Left ventricle myocardium superior (tissue), 1 donor: ENCODE results near the gene ATP6V0E2. TPM values are rescaled to one million over a fixed set of nuclear protein-coding genes. Genes with fewer than 3 reads are reported as not detected.

Source experiments
- ATAC-seq: fragments of 200-7000 bp; cut with Tn5 transposase; one replicate; pipeline ENCODE4 v1.9.1; 2020; ENCODE audit warnings: mild to moderate bottlenecking, moderate library complexity
- DNase-seq: peaks from one replicate; pipeline ENCODE4 v3.0.0-alpha.2; 2020
- intact Hi-C: fragments of 100-400 bp; cut with micrococcal nuclease; formaldehyde crosslinking; loops from one replicate; pipeline ENCODE4 v1.11.0; 2022
- total RNA-seq: library from RNA; stranded (reverse); fragmentation: NEBNext Ultra II Directional; extraction: Animal tissue kit (Norgen Biotek cat#: 25700); gene quantifications from one replicate; pipeline ENCODE4 v1.2.1, GENCODE V29; 2021
- donor health status: DM: no; HTN: yes; CAD: no; lungs with severe emphysema.

ATP6V0E2 gene
- total RNA-seq, 1 donor from 2014 or later = 168 TPM

DNA sequence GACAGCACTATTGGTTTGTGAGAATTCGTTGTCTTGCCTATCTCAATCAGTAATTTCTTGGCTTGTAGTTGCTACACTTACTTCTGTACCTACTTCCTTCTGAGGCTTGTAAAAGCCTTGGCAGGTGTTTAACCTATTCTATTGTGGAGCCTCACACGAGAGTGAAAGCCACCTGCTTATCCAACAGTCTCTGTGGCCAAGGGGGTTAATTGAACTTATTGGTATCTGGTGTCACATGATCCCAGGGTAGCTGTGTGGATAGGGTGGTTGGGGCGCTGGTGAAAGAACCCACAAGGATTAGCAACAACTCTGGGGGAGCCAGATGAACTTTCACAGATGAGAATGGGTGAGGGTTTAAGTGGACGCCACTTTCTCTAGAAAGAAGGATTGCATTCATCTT is 13.9 kb upstream of the ATP6V0E2 start:
- no peak for ATAC-seq
- no peak for DNase-seq
- intact Hi-C loops = no loop called here

- intact Hi-C loops = no loop called here
- DNase-seq = no peak
- no peak for ATAC-seq
Observed at GRCh38 chr7:149860821-149861727, 12.7 kb upstream of the ATP6V0E2 start.

DNA sequence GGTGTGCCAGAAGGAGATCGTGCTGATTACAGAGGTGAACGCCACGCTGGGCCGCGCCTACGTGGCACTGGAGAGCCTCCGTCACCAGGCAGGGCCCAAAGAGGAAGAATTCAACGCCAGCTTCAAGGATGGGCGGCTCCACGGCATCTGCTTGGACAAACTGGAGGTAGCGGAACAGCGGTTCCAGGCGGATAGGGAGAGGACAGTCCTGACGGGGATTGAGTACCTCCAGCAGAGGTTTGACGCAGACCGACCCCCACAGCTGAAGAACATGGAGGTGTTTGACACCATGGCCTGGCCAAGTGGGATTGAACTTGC is 12.1 kb upstream of the ATP6V0E2 start:
- DNase-seq (no peak), ATAC-seq (no peak)
- intact Hi-C loops = no loop called here

- no peak for ATAC-seq
- no peak for DNase-seq
- intact Hi-C loops = no loop called here
Observed at GRCh38 chr7:149862156-149862555, 11.6 kb upstream of the ATP6V0E2 start.

- intact Hi-C loops = no loop called here
- DNase-seq (no peak), ATAC-seq (no peak)
Observed at GRCh38 chr7:149863500-149863899, 10.3 kb upstream of the ATP6V0E2 start.

DNA sequence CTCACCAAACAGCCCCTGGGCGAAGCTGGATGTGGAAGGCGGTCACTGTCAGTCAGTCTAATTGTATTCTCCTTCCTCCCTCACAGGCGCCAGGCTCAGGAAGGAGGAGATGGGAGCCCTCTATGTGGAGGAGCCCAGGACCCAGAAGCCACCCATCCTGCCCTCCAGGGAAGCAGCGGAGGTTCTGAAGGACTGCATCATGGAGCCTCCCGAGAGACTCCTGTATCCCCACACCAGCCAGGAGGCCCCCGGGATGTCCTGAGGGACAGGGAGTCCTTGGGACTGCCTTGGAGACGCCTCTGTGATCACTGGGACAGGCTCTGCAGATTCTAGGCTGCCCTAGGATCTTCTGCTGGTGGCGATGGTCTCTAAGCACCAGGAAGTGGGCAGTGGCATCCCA is 9.7 kb upstream of the ATP6V0E2 start:
- DNase-seq (no peak), ATAC-seq (no peak)
- intact Hi-C loops = no loop called here

- intact Hi-C loops = no loop called here
- no peak for DNase-seq
- no peak for ATAC-seq
Observed at GRCh38 chr7:149864751-149865150, 9.0 kb upstream of the ATP6V0E2 start.

DNA sequence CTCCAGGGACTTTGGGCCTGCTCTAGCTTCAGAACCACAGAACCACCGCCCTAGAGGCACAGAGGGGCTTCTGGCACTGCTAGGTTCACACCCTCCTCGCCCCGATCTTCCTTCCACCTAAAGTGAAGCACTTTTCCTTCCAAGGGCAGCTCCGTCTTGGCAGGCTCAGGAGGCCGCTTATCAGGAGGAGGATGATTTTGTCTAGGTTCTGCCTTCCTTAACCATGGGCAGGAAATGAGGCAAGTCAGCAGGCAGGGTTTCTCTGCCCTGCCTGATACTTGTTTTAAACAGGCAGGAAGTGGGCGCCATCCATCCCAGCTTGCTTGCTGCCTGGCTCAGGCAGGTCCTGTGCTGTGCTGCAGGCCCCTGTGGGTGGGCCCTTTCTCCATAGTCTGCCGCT is 8.3 kb upstream of the ATP6V0E2 start:
- no peak for DNase-seq
- intact Hi-C loops = no loop called here
- ATAC-seq = no peak

- intact Hi-C loops = no loop called here
- DNase-seq = no peak
- ATAC-seq = no peak
Observed at GRCh38 chr7:149866139-149866778, 7.5 kb upstream of the ATP6V0E2 start.

GRCh38 chr7:149866779-149867447 is 6.9 kb upstream of the ATP6V0E2 start:
- DNase-seq = peak; percentile 70
- intact Hi-C loops = no loop called here
- peak; percentile 23 for ATAC-seq

DNA sequence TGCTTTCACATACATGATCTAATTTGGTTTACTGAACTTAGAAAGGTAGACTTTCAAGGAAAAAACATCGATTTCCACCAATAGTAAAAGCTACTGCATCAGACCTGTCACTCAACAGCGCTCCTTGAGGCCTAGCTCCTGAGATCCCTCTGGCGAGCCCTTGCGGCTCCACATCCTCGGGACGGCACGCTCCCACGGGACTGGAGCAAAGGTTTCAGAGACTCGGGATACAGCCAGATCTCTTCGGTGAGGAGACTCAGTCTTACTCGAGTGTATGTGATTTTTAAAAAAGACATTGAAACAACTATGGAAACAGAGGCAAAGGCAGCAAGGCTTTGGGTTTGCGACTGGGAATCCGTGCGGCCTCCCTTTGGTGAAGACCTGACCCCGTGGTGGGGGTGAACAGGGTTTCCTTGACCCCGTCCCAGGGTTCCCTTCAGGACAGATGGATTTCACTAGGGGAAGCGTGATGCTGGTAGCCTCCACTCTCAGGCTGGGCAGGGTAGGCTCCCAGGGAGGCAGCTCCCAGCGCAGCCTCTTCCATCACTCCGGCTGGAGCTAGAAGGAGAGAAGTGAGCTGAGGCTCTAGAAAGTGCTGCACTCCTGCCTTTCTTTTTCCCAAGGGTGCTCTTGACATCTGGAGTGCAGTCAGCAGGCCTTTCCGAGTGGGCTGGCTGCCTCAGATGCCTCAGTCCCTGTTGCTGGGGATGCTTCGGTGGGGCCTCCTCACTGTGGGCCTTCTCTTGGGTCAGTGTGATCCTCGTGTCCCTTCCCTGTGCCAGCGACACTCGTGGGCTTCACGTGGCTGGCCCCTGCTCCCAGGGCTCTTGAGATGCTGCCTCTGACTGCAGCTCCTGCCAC is 5.8 kb upstream of the ATP6V0E2 start:
- no peak for DNase-seq
- intact Hi-C loops = no loop called here
- no peak for ATAC-seq

DNA sequence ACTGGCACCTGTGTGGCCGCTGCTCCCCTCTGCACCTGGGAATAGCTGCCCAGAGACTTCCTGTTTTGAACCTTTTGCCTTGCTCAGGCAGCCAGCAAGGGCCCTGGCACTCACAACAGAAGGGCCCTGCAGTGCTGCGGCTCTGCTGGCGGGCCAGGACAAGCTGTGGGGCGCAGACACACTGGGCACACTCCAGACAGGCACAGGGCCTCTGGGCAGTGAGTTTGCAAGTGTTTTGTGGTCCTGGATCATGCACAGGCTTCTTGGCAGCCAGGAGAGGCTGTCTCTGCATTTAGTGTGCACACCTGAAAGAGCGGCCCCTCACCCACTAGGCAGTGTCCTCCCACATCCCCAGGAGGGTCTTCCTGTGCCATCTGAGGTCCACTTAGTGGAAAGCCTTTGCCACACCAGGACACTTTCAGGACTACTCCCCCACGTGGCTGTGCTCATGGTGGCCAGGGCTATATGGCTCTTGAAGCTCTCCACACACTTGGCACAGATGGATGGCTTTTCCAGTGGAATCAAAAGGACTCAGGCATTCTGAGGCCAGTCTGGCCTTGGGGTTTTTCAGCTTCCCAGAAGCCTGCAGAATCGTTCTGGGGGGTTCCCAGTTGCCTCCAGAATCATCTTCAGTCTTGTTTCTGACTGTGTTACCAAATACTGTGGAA is 5.0 kb upstream of the ATP6V0E2 start:
- DNase-seq = no peak
- intact Hi-C loops = no loop called here
- ATAC-seq = no peak

DNA sequence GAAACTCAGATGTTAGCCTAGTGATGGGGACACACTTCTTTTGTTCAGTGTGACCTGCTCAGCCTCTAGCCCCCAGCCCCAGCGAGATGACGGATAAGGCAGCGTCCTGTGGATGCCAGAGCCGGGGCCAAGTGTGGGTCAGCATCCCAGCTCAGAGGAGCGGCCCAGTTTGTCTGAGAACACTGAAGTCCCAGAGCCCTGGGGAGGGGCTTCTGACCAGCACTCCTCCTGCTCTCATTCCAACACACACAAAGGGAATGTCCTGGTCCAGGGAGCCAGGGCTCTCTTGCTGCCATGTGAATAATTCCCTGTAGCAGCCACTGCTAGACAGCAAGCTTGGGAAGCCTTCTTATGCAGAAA is 4.5 kb upstream of the ATP6V0E2 start:
- intact Hi-C loops = no loop called here
- ATAC-seq = no peak
- DNase-seq = no peak

DNA sequence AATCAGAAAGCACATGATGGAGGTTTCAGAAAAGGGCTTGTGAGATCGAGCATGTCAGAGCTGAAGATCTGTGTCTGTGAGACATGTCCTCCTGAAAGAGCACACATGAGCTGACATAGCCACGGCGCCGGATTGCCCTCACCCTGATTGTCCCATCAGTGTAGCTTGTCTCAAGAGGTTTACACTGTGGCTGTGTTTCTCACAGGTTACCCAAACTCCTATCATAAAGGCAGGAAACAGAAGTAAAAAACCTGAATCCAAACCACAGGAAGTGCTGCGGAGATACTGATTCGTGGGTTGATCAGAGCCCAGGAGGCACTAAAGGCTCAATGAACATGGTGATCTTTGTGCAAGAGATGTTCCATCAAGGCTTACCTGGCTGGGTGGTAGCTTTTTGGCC is 3.9 kb upstream of the ATP6V0E2 start:
- DNase-seq (no peak), ATAC-seq (no peak)
- intact Hi-C loops = no loop called here

DNA sequence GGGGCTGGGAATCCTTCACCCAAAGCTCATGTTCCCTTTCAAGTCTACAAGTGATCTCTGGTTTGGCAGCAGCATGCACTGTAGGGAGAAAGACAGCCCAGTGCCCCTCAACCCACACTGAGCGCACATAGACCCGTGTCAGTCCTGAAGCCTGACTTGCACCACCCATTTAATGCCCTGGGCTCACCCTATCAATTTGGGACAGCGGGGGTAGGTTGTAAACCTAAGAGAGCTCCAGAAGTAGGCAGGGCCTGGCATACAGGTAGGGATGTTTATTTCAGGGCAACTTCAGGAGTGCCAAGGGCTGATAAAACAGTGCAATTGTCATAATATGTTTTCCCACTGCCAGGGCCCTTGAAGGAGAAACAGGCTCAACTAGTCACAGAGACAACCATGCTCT is 3.5 kb upstream of the ATP6V0E2 start:
- DNase-seq (no peak), ATAC-seq (no peak)
- intact Hi-C loops = no loop called here

DNA sequence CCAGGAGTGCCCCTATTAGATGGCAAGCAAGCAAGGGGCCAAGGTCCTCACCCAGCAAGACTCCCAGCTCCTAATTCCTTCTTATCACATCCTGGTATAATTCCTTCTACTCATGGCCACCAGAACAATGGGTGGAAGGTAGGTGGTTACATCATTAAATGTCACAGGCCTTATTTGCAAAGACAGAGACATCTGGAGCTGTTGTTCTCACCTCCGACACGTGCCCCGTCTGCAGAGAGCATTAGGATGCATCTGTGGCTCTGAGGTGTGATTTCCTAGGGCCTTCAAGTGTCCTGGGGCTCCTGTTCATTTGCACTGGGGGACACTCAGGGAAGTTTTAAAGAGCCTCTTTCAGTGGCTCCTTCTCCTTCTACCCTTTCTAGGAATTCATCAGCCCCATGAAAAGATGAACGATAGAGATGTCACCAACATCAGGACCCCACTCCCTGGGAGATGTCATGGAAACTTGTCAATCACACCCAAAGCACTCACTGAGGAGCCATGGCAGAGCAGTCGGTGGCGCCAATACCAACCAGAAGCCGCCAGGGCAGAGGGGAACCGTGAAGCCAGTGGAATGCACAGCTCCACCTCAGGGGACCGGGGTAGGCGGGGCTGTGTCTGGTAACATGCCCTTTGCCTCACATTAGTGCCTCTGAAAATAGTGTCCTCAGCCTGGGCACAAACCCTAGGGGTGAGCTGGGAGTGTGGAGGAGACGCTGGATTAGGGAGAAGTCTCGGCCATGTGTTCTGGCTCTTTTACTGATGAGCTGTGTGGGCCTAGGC is 2.9 kb upstream of the ATP6V0E2 start:
- intact Hi-C loops = no loop called here
- DNase-seq = no peak

DNA sequence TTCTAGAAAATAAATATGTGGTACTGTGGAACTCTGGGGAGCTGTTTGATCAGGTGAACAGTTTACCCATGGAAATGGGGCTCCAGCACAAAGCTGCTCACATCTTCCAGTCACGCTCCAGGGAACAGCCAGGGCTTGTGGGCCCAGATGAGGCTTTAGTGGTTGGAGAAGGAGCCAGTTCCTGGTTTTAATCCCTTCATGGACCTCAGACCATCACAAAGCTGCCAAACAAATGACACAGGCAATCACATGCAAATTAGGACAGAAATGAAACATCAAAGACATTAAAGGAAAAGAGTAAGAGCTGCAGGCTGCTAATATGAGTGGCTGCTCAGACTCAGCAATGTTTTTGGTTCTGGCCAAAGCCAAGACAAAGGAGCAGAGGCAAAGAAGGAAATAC is 2.2 kb upstream of the ATP6V0E2 start:
- intact Hi-C loops = no loop called here

More for the DNA sequence above, 2.9 kb upstream of the ATP6V0E2 start:
- ATAC-seq = no peak

DNA sequence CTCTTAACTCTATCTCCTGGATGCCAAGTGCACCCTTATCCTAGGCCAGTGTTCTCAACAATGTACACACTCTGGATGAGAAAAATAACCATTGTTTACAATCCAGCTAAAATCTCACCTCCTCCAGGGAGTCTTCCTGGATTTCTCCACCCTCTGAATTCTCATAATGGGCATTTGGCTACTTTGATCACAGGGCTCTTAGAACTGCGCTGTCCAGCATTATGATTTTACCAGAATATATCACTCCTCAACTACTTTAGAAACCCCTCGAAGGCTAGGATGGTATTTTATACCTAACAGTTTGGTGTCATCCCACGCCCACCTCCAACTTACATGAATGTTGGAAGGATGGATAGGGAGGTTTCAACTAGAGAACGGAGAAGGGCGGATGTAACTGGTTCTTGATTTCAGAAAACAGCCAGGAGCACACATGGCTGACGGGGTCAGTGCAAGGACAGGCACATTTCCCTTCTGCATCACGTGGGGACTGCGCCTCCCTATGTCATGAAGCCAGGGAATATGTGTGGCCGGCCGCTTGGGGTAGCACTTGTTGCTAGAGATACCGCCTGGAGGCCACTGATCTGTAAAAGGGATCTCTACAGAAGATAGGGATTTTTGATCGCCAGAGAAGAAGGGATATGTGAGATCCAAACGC is 1.2 kb upstream of the ATP6V0E2 start:
- peak; percentile 84 for ATAC-seq
- peak; percentile 88 for DNase-seq
- intact Hi-C loops = no loop called here

More for the DNA sequence above, 2.2 kb upstream of the ATP6V0E2 start:
- DNase-seq = no peak
- no peak for ATAC-seq
